Stimulated activated naive CD8-positive, alpha-beta T cell treated with anti-CD3 and anti-CD28 coated beads, Interleukin-15, Interleukin-2, amounts not matched to agents 100 U/mL and 50 U/mL, for 24 hours (primary cell): Measurements from ENCODE around the gene RNASE7.

ENCODE experiments used
- ATAC-seq: fragments of 150-1000 bp; cut with Tn5 transposase; one replicate; pipeline ENCODE4 v1.10.0; 2021
- DNase-seq: peaks from one replicate; pipeline ENCODE4 v3.0.0; 2021

The RNASE7 gene

DNA sequence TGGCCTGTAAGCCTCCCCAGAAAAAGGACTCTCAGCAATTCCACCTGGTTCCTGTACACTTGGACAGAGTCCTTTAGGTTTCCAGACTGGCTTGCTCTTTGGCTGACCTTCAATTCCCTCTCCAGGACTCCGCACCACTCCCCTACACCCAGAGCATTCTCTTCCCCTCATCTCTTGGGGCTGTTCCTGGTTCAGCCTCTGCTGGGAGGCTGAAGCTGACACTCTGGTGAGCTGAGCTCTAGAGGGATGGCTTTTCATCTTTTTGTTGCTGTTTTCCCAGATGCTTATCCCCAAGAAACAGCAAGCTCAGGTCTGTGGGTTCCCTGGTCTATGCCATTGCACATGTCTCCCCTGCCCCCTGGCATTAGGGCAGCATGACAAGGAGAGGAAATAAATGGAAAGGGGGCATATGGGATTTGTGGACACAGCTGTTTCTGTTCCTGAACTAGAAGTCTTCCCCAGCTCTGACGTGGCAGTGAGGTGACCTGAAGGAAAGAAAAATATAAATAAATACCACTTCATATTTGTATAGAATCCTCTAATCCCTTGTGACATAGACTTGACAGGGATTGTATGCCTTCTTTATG, 1.3 kb downstream of the RNASE7 start:
- no peak for DNase-seq

GRCh38 chr14:21043974-21044618, 1.9 kb downstream of the RNASE7 start:
- no peak for ATAC-seq
- no peak for DNase-seq

More for the DNA sequence above, 1.3 kb downstream of the RNASE7 start:
- no peak for ATAC-seq

GRCh38 chr14:21047378-21047781, 5.2 kb downstream of the RNASE7 start:
- ATAC-seq: no peak
- no peak for DNase-seq

GRCh38 chr14:21048638-21049037, 6.5 kb downstream of the RNASE7 start:
- no peak for ATAC-seq
- DNase-seq: no peak

- DNase-seq: no peak
- no peak for ATAC-seq
Observed at GRCh38 chr14:21049271-21049673, 7.1 kb downstream of the RNASE7 start.

DNA sequence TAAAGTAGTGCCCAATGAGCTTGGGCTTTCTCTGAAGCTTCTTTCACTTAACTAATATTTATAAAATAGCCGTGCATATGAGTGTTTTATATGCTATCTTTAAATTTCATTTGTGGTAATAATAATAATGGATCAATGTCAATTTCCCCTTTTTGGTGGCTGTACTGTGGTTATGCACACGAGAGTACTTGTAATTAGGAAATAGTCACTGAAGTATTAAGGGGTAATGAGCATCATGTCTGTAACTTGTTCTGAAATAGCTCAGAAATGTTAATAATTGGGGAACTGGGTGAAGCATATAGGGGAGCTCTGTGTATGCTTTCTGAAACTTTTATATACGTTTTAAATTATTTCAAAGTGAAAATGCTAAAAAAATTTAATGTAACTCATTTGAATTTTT, 8.4 kb downstream of the RNASE7 start:
- no peak for ATAC-seq
- DNase-seq: no peak

GRCh38 chr14:21053184-21054122, 11.3 kb downstream of the RNASE7 start:
- ATAC-seq (no peak), DNase-seq (no peak)

GRCh38 chr14:21054123-21054767, 12.1 kb downstream of the RNASE7 start:
- DNase-seq (no peak), ATAC-seq (peak; percentile 78)

- no peak for DNase-seq
- ATAC-seq: no peak
Observed at GRCh38 chr14:21054768-21055145, 12.6 kb downstream of the RNASE7 start.

DNA sequence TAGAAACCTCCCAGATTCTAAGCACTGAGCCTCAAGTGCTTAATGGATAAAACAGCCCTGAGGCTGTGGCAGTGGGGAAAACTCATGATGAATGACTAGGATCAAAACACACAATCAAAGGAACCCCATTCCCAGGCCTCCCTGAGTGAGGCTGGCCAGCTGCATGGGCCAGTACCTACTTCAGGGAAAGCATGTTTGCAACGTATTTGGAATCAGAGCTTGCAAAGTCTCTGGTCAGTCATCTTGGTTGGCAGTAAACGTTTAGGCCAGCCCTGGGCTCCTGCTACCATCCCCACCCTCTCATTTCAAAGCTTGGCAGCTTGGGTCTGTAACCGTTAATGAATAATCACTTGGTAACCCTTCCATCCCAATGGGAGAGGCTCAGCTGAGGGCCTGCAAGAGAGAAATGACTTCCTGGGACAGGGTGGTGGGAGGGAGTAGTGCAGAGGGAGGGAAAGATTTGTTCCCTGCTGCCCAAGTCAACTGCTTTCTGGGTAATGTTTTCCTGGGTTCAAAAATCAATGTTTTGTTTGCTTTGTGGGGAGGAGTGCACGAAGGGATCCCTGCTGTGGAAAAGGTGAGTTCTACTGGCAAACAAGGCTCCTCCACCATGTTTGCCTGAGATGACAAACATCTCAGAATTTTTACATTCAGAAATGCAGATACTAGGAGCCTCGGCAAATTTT, 13.4 kb downstream of the RNASE7 start:
- DNase-seq: no peak
- ATAC-seq: no peak

DNA sequence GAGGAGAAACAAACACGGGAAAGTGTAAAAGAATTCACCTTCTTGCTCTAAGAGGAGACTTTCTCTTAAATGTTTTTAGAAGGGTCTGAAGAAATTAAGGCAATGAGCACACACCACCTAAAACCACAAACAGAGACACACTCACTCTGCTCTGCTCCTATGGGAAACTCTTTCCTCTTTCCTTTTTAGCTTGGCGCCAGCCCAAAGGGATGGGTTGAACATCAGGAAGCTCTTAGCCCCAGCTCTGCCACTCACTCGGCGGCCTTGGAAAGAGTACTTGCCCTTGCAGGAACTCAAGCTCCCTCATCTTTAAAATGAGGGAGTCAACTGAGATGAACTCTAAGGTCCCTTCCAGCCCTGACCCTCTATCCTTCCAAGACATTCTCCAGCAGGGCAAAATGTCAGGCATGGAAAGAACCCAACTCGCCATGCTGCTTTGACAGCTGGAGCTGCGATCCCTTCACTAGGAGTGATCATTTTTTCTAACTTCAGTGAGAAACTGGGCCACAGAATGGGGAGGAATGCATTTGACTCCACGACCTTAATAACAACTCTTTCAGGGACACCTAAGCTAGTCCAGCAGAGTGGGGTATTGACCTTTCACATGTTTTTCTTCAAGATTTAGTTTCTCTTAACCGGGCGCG, 14.5 kb downstream of the RNASE7 start:
- no peak for ATAC-seq

GRCh38 chr14:21057803-21058675, 15.9 kb downstream of the RNASE7 start, which contains the start of gene RNASE8:
RNASE8 (plus strand) TSS chr14:21057822; CDS start chr14:21057893, 71 bp downstream.
- no peak for DNase-seq
- peak; percentile 72 for ATAC-seq

More for the DNA sequence above, 14.5 kb downstream of the RNASE7 start:
- DNase-seq: no peak

DNA sequence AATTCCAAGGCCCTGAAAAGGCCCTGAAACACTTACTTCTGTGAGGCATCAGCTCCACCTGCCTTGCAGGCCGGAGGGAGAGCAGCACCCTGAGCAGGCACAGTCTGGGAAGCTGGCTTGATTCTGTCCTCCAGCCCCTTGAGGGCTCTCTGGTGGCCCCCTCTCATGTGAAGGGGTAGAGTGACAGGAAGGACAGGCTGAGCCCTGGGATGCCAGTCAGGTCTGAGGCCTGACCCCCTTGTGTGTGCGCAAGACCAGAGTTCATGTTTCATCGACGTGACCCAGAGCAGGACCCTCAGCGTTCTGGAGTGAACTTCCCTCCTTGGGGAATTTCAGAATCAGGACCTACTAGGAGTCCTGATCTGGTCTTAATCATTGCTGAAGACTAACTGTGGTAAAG, 16.7 kb downstream of the RNASE7 start:
- no peak for DNase-seq
- no peak for ATAC-seq

- no peak for DNase-seq
- ATAC-seq: no peak
Observed at GRCh38 chr14:21059842-21060613, 17.9 kb downstream of the RNASE7 start.

DNA sequence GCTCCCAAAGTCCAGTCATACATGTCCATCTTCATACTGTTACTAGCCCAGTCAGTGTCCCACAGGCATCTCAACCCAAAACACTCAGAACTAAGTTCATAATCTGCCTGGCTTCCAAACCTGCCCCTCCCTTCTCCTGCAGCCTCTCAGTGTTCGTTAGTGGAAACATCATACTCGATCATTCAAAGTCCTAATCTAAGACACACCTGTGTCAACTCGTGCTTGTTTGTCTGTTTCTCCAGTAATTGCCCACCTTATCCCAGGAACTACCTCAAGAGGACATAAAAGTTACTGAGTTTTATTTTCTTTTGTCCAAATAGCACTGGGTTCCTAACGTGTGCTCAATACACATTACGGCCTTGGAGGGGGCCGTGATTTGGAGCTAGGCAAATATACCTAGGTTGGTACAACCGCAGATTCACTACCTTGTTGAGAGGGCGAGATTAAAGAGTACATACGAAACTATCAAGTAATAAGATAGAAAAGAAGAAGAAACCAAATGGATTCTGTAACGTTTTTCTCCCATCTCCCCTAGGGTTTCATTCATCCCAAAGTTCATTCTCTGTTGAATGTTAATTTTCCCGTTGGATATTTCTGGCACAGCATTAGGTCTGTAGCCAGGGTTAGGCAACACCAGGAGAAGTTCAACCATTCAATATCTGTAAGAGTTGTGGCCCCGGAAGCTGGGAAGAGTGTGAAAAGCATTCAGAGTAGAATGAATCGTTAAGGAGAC, 18.6 kb downstream of the RNASE7 start:
- no peak for ATAC-seq

GRCh38 chr14:21061347-21061668, 19.1 kb downstream of the RNASE7 start:
- no peak for ATAC-seq
- no peak for DNase-seq

More for the DNA sequence above, 18.6 kb downstream of the RNASE7 start:
- no peak for DNase-seq

DNA sequence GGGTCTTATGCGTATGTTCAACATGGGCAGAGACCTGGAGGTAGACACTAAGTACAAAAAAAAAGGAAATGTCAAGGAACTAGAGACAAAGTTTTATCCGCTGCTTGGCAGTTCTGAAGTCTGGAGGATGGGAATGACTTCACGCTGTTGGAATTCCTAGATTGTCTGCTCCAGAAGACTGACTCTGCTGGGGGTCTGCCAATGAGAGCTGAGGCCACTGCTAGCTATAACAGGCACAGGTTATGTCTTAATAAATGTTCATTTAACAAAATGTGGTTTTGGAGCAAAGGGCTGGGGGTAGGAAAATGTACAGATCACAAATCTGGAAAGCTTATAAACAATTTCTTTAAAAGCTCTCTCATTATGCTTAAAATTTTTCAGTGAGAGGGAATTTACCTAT, 21.3 kb downstream of the RNASE7 start:
- ATAC-seq (no peak), DNase-seq (no peak)

- DNase-seq (no peak), ATAC-seq (no peak)
Observed at GRCh38 chr14:21066882-21067502, 24.8 kb downstream of the RNASE7 start.
